Muscle of leg (tissue), 11 donors: ENCODE data around the gene USP34. TPM values are rescaled to one million over a fixed set of nuclear protein-coding genes. Genes with fewer than 3 reads are reported as not detected.
"Not testable (repeated sequence)": the region's sequence is repeated elsewhere in the genome, so short reads cannot be mapped to it uniquely, and the experiment has no call there.

ENCODE experiments used
- DNase-seq: peaks from one replicate; pipeline ENCODE4 v3.0.0; 2013
- H3K27ac ChIP-seq: one replicate; pipeline ENCODE4 v1.5.1; 2013; ENCODE audit warnings: mild to moderate bottlenecking, low read length, control low read depth
- H3K27me3 ChIP-seq: one replicate; pipeline ENCODE4 v1.6.1; 2013; ENCODE audit warnings: low read length; ENCODE audit not compliant: control insufficient read depth, insufficient read depth
- H3K36me3 ChIP-seq: one replicate; pipeline ENCODE4 v1.6.1; 2013; ENCODE audit warnings: low read length; ENCODE audit not compliant: control insufficient read depth, insufficient read depth
- H3K4me1 ChIP-seq: one replicate; pipeline ENCODE4 v1.6.1; 2013; ENCODE audit warnings: low read length; ENCODE audit not compliant: control insufficient read depth, insufficient read depth
- H3K4me3 ChIP-seq: one replicate; pipeline ENCODE4 v1.5.1; 2013; ENCODE audit warnings: low read length, control low read depth
- H3K9me3 ChIP-seq: replicated peaks from 2 replicates; pipeline ENCODE4 v1.6.1; 2013; ENCODE audit warnings: low read depth, low read length; ENCODE audit not compliant: control insufficient read depth
- WGBS: methylation state at CpG from one replicate; pipeline ENCODE4 v1.1.5; 2013; ENCODE audit warnings: missing lambda C conversion rate; ENCODE audit not compliant: insufficient coverage; 5-methylcytosine and 5-hydroxymethylcytosine counted together
- polyA plus RNA-seq, 8 donors: library from polyadenylated mRNA; unstranded; fragments of 120-200 nt; gene quantifications; one replicate each; pipeline versions ENCODE4 v1.2.1 to v1.2.3, GENCODE V29; 2013; ENCODE audit warnings: inconsistent platforms in 1 of 8, low replicate concordance in 1 of 8; ENCODE audit not compliant: insufficient read length in 8 of 8, insufficient read depth in 1 of 8
- total RNA-seq: library from RNA; stranded (reverse); fragments of 120-200 nt; gene quantifications from one replicate; pipeline ENCODE4 v1.2.4, GENCODE V29; 2013

USP34 gene
- total and polyA plus RNA-seq, 9 donors: 62.5 to 88.2 (median 77.9) TPM

DNA sequence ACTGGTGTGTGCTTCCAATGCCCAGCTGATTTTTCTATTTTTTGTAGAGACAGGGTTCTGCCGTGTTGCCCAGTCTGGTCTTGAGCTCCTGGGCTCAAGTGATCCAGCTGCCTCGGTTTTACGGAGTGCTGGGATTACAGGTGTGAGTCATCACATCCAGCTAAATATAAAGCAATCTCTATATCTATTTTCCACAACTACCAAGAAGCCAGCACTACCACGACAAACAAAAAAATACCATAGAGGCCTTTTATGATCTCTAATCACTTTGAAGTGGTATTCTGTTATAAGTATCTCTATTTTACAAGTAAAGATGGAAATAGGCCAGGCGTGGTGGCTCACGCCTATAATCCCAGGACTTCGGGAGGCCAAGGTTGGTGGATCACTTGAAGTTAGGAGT, 274.2 kb downstream of the USP34 start:
- no peak overlapping the region for H3K27ac ChIP-seq
- no peak for DNase-seq
- peaks cover 35% of the 10 kb centered on the region for H3K36me3 ChIP-seq
- 65% methylated on average over 2 of the region's 7 CpGs for WGBS
- H3K9me3 ChIP-seq: no peaks in the 10 kb centered on the region
- H3K4me3 ChIP-seq: no peak overlapping the region
- no peaks in the 10 kb centered on the region for H3K4me1 ChIP-seq
- H3K27me3 ChIP-seq: no peaks in the 10 kb centered on the region

DNA sequence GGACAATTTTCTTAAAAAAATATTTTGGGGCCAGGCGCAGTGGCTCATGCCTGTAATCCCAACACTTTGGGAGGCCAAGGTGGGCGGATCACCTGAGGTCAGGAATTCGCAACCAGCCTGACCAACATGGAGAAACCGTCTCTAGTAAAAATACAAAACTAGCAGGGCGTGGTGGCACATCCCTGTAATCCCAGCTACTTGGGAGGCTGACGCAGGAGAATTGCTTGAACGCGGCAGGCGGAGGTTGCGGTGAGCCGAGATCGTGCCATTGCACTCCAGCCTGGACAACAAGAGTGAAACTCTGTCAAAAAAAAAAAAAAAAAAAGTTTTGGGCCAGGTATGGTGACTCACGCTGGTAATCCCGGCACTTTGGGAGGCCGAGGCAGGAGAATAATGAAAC, 276.2 kb downstream of the USP34 start:
- not testable (repeated sequence) for DNase-seq, H3K9me3 ChIP-seq, H3K4me1 ChIP-seq, H3K27me3 ChIP-seq, H3K4me3 ChIP-seq, H3K27ac ChIP-seq
- WGBS: 88% methylated on average over 11 of the region's 15 CpGs
- peaks cover 40% of the 10 kb centered on the region for H3K36me3 ChIP-seq

DNA sequence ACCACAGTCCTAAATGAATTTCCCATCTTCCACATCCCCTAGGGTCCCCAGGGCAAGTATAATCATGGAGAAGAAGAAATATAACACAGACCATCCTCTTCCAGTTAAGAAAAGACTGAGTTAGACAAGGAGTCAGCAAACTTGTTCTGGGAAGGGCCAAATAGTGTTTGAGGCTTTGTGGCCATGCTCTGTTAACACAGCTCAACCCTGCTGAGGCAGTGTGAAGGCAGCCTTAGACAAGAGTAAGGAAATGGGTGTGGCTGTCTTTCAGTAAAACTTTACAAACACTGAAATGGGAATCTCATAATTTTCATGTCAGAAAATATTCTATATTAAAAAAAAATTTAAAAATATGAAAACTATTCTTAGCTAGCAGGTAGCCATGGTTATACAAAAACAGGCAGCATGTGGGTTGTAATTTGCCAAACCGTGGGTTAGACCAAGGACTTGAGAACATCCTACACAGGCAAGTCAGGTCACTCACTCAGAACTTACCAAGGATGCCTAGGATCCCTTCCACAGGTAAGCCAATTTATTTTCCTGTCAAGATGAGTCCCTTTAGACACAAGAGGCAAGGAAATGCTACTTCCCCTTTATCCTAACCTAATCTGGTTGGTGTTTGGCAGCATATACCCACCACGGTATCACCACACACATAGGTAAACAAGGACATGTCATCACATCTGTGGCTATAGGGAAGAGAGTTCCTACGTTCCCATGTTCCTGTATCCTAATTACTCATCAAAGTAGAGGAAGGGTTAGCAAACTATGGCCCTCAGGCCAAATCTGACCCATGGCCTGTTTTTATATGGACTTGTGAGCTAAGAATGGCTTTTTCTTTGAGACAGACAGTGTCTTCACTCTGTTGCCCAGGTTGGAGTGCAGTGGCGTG, 277.0 kb downstream of the USP34 start:
- 96% methylated on average over 2 of the region's 4 CpGs for WGBS
- Histone ChIP-seq H3K36me3 (peaks cover 46% of the 10 kb centered on the region), H3K4me1 (no peaks in the 10 kb centered on the region), H3K4me3 (no peak overlapping the region), H3K27me3 (no peaks in the 10 kb centered on the region), H3K27ac (no peak overlapping the region), H3K9me3 (no peaks in the 10 kb centered on the region)
- no peak for DNase-seq

DNA sequence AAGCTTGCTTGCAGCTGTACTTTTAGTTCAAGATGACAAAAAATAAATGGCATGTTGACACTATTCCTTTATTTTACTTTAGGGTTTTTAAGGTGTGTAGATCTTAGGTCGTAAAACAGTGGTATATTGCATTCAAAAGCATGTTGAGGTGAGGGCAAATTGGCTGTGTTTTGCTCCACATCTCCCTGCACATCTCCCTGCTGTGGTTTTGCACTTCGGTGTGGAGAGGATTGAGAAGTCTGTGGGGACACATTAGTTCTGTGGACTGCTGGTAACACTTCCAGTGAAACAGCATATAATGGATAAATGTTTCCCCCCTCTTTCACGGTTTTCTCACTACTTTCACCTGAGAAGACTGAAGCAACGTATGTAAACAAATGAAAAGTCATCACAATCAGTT, 283.8 kb downstream of the USP34 start:
- Histone ChIP-seq H3K4me1 (no peaks in the 10 kb centered on the region), H3K27me3 (no peaks in the 10 kb centered on the region), H3K4me3 (no peak overlapping the region), H3K9me3 (no peaks in the 10 kb centered on the region), H3K36me3 (peaks cover 72% of the 10 kb centered on the region), H3K27ac (no peak overlapping the region)
- no peak for DNase-seq
- no CpG with 5 or more reads among the region's 4 CpGs for WGBS

DNA sequence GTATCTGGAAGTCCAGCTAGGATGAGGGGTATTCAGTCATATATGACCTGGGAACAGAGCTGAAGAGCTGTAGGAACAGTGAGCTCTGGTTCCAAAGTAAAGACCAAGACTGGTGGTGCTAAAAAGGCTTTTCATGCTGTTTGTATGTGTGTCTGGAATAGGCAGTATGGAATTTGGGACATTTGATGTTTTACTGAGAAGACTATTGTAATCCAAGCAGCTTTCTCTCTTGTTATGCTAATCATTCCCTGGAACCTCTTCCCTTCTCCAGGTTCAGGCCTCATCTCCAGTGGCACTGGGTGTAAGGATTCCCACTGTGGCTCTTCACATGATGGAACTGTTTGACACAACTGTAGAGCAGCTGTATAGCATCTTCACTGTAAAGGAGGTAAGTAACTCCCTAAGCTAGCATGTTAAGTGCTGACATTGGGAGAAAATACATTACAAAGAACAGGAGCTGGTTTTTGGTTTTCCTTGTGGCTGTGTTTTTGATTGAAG, 285.6 kb downstream of the USP34 start:
- H3K4me3 ChIP-seq: no peak overlapping the region
- no peaks in the 10 kb centered on the region for H3K27me3 ChIP-seq
- H3K36me3 ChIP-seq: peaks cover 78% of the 10 kb centered on the region
- H3K4me1 ChIP-seq: peaks cover 5% of the 10 kb centered on the region
- H3K9me3 ChIP-seq: no peaks in the 10 kb centered on the region
- no peak for DNase-seq
- no peak overlapping the region for H3K27ac ChIP-seq

DNA sequence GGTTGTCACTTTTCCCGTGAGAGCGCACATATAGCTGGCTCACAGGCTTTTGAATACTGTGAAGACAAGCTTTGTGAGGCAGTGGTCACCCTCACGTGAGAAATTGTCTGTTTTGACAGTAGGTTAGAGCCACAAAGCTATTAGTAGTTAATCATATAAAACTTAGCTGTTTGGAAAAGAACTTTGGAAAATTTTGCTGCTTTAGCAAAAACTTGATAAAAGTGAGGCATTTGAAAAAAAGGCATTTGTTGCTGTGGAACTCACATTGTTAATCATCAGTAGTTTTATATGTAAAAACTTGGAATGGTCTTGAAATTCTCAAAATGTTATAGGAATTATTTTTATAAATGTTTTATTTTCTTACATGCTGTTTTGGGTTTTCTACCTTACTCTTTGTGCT, 286.6 kb downstream of the USP34 start:
- no peaks in the 10 kb centered on the region for H3K9me3 ChIP-seq
- WGBS: no CpG with 5 or more reads among the region's 3 CpGs
- no peak overlapping the region for H3K27ac ChIP-seq
- H3K4me1 ChIP-seq: peaks cover 12% of the 10 kb centered on the region
- H3K36me3 ChIP-seq: peaks cover 77% of the 10 kb centered on the region
- no peak for DNase-seq
- no peak overlapping the region for H3K4me3 ChIP-seq
- H3K27me3 ChIP-seq: no peaks in the 10 kb centered on the region

DNA sequence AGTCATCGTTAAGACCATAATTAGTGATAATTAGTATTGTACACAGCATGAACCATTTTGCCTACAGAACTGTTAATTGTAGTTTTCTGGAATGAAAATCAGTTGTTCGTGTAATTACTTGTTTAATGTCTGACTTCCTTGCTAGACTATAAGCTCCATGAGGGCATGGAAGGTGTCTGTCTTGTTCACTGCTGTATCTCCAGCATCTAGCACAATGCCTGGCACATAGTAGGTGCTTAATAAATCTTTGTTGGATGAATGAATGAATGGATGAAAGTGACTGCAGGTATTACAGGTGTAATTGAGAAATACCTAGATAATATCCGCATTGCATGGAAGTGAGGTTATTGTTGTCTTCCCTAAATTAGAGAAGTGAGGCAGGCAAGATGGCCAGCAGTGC, 287.1 kb downstream of the USP34 start:
- 100% methylated on average over 1 of the region's 3 CpGs for WGBS
- Histone ChIP-seq H3K27me3 (no peaks in the 10 kb centered on the region), H3K36me3 (peaks cover 78% of the 10 kb centered on the region), H3K9me3 (no peaks in the 10 kb centered on the region), H3K4me1 (peaks cover 16% of the 10 kb centered on the region), H3K4me3 (no peak overlapping the region), H3K27ac (no peak overlapping the region)
- DNase-seq: no peak

DNA sequence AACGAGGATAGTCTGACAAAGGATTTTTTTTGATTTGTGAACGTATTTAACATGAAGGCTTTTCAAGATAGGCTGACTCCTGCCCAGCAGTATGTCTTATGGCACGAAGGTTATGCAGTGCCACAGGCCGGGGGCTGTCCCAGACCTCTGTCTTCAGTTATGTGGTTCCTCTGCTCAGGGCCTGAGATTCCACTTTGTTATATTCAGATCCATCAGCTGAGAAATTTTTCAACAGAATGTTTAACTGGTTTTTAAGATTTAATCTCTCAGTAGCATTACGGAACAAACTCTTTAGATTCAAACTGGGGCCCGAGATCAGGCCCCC, 288.9 kb downstream of the USP34 start:
- Histone ChIP-seq H3K27ac (no peak overlapping the region), H3K4me1 (peaks cover 26% of the 10 kb centered on the region), H3K36me3 (peaks cover 65% of the 10 kb centered on the region), H3K27me3 (no peaks in the 10 kb centered on the region), H3K9me3 (no peaks in the 10 kb centered on the region), H3K4me3 (no peak overlapping the region)
- WGBS: 85% methylated on average over 6 of the region's 6 CpGs
- DNase-seq: no peak

DNA sequence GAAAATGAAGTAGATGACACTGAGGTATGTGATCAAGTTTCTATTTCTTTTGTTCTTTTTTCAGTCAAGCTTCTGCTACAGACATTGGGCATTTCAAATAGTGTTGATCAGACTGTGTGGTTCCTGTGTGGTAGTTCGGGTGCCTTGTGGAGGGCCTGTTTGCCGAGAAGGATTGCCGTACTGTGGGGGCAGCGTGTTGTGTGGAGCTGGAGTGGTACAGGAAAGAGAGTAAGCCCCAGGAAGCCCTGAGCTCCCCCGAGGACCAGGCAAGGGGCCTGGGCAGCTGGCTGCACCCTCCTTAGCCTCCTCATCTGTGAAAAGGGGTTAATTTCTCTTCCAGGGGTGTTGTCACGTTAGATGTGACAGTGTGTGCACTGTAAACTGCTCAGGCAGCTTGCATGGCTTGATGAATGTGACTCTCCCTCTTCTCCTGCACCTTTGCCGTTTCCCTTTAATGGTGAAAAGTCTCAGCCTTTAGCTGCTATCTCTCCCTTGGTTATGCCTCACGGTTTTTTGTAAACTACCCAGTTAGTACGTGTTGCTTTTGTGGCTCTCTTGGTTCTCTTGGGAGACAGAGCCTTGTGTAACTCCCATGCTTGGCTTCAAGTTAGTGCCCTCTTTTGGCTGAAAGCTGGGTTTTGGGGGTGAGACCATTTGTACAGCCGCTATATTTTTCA, 289.4 kb downstream of the USP34 start:
- Histone ChIP-seq H3K36me3 (peaks cover 62% of the 10 kb centered on the region), H3K27me3 (no peaks in the 10 kb centered on the region), H3K27ac (no peak overlapping the region), H3K4me3 (no peak overlapping the region), H3K4me1 (peaks cover 26% of the 10 kb centered on the region), H3K9me3 (no peaks in the 10 kb centered on the region)
- 63% methylated on average over 6 of the region's 10 CpGs for WGBS
- no peak for DNase-seq

DNA sequence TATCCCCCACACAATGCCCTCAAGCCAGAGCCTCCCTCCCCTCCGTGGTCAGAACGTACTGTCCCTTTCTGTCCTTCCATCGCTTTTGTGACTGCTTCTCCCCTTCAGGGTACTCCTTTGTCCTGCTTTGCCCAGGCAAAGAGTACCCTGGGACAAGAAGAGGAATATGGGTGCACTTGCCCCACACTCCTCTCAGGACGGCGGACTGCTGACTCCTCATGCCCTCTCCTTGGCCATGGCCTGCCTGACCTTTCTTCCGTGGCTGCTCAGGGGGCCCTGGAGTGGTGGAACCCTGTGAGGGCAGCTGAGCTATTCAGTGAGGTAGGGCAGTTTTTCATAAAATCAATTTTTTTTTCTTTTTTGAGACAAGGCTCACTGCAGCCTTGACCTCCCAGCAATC, 290.2 kb downstream of the USP34 start:
- Histone ChIP-seq H3K36me3 (peaks cover 60% of the 10 kb centered on the region), H3K27me3 (no peaks in the 10 kb centered on the region), H3K9me3 (no peaks in the 10 kb centered on the region), H3K27ac (no peak overlapping the region), H3K4me1 (peaks cover 30% of the 10 kb centered on the region), H3K4me3 (no peak overlapping the region)
- 82% methylated on average over 3 of the region's 6 CpGs for WGBS
- DNase-seq: no peak
